Uterus (tissue), 2 donors: ENCODE data around the gene ZNF385C.

Source experiments
- POLR2A ChIP-seq, 2 donors: fragments of 450-650 bp; IDR thresholded peaks; one replicate each; pipeline ENCODE4 v1.6.1; 2016; ENCODE audit warnings: antibody characterized with exemption in 2 of 2, mild to moderate bottlenecking in 1 of 2, moderate library complexity in 1 of 2
- TF ChIP-seq, protein P1 (sequence below), 4 experiments: fragments of 200-600 bp in 2 of 4; fragments of 450-650 bp in 2 of 4; sonication (generic) in 2 of 4; IDR thresholded peaks; one replicate each; pipeline ENCODE4 v1.5.1; 2016 to 2019; ENCODE audit warnings: antibody characterized with exemption in 4 of 4, mild to moderate bottlenecking in 2 of 4, moderate library complexity in 1 of 4

- no peak for TF ChIP-seq POLR2A (IDR thresholded peaks at IDR 0.05)
- TF ChIP-seq, protein P1, sequence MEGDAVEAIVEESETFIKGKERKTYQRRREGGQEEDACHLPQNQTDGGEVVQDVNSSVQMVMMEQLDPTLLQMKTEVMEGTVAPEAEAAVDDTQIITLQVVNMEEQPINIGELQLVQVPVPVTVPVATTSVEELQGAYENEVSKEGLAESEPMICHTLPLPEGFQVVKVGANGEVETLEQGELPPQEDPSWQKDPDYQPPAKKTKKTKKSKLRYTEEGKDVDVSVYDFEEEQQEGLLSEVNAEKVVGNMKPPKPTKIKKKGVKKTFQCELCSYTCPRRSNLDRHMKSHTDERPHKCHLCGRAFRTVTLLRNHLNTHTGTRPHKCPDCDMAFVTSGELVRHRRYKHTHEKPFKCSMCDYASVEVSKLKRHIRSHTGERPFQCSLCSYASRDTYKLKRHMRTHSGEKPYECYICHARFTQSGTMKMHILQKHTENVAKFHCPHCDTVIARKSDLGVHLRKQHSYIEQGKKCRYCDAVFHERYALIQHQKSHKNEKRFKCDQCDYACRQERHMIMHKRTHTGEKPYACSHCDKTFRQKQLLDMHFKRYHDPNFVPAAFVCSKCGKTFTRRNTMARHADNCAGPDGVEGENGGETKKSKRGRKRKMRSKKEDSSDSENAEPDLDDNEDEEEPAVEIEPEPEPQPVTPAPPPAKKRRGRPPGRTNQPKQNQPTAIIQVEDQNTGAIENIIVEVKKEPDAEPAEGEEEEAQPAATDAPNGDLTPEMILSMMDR (IDR thresholded peaks at IDR 0.05): no peak
These were observed 15.8 kb upstream of the ZNF385C start for GRCh38 chr17:42114118-42114517.
